Germinal center (tissue), 1 donor: ENCODE data around the gene MAN1C1.

Experiments
- DNase-seq: peaks from one replicate; pipeline ENCODE4 v3.0.0; 2012; ENCODE audit warnings: mixed read lengths, low spot score

The MAN1C1 gene

DNA sequence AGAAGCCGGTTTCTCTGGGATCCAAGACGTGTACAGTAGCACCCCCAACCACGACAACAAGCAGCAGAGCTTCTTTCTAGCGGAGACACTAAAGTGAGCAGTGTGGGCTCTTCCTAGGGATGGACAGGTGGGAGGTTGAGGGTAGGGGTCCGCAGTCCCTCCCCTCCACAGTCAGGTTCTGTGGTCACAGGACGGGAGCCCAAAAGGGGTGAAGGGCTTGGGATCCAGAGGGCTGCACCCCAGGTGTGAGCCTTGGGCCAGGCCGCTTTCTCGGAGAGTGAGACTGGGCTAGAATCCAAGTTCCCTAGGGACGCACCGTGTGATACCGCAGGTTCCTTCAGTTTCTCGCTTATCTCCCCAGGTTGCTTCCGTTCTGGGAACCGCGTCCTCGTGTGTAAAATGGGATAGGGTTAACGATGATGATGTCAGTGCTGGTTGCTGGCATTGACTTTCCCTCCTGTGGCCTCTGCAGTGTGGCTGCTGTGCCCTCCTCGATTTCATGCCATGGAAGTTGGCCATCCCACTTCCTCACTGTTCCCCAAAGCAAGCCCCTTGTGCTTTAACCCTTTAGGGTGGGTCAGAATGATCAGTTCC is 166.1 kb downstream of the MAN1C1 start:
- DNase-seq, result no peak

GRCh38 chr1:25784575-25785051 is 168.0 kb downstream of the MAN1C1 start:
- no peak for DNase-seq

DNA sequence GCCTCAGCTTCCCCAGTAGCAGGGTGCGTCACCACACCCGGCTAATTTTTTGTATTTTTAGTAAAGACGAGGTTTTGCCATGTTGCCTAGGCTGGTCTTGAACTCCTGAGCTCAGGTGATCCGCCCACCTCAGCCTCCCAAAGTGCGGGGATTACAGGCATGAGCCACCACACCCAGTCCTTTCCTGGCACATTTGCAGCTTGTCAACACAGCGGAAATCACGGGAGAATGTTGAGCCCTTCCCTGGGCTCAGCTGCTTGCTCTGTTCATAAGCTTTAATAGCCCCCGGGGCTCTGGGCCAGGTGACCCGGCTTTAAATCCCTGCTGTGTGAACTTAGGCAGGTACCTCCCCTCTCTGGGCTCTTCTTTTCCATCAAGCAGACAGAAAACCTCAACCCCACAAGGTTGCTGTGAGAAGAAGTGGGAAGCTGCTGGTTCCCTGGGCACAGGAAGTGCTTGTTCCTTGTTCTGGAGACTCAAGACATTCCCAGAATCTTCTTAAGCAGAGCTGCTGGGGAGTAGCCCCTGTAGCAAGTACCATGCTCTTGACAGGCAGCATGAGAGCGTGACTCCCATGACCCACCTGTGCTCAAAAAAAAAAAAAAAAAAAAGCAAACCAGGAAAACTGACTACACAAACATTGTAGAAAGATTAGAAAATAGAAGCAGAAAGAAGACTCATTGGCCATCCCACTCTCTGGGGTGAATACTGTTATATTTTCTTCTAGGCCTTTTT is 168.9 kb downstream of the MAN1C1 start:
- no peak for DNase-seq

DNA sequence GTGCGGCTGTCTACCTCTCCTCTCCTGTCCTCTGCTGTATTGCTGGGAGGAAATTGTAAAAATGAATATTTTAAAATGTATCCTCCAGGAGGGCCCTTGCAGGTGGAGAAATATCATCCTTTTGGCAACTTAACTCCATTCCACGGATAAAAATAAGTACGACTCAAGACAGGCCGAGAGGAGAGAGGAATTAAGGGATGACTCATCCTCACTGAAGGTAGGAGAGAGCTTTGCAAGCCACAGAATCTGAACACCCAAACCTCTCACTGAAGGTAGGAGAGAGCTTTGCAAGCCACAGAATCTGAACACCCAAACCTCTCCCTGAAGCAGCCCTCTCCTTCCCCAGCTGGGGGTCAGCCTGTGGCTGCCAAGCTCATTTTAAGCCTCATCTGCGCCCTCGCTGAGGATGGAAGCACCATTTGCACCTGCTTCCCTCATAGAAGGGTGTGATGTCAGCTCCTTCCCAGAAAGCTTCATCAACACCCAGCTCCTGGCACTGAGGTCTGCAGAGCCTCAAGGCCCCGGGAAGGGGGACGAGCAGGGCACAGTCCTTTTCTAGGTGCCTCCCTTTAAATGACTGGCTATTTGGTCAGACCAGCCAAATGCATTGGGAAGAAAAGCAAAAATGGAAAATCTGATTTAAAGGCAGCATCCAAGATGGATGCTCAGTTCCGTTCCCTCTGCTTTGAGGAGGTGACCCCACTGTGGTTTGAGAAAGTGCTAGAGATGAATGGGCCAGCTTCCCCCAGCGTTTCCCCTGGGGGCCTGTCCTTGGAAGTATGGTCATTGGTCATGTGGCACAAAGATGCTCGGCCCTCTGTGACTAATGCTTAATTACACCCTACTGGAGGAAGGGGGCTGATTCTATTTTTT is 170.5 kb downstream of the MAN1C1 start:
- no peak for DNase-seq

- no peak for DNase-seq
Measured at GRCh38 chr1:25787760-25788166, 171.2 kb downstream of the MAN1C1 start.

- DNase-seq, result no peak
Measured at GRCh38 chr1:25790472-25790871, 173.9 kb downstream of the MAN1C1 start.

DNA sequence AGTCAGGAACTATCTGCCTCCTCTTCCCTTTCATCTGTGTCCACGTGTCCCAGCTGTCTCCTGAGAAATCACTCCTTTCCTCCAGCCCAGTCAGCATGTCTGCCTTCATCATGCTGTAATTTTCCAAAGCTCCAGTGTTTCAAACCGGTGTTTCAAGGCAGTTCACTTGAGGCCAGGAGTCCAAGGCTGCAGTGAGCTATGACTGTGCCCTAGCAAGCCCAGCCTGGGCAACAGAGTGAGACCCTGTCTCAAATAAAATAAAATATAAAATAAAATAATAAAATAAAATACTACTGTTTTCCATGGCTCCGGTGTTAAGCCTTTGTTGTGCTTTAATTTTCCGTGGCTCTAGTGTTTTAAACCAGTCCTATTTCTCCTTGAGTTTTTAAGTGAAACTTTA is 175.5 kb downstream of the MAN1C1 start:
- no peak for DNase-seq

DNA sequence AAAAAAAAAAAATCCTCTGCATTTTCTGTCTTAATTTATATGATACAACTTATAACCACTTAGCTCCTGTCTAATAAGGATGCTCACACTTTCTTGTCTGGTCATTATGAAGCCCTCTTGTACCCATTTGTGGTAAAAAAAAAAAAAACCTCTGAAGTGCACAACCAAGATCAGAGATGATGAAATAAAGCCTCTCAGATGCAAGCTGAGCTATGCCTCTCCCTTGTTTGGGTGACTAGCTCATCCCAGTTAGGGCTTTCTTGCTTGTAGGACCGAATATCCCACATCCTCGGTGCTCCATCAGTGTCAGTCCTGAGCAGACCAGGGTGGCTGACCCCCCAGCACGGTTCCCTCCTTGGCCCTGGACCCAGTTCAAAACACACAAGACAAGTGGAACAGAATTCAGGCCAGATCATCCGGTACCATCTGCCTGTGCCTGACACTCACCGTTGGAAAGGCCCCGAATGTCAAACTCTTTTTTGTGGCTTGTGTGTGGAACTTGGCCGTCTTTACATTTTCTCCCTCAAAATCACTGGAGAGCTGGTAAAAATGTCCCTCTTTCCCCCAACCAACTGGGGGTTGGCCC is 177.1 kb downstream of the MAN1C1 start:
- no peak for DNase-seq

DNA sequence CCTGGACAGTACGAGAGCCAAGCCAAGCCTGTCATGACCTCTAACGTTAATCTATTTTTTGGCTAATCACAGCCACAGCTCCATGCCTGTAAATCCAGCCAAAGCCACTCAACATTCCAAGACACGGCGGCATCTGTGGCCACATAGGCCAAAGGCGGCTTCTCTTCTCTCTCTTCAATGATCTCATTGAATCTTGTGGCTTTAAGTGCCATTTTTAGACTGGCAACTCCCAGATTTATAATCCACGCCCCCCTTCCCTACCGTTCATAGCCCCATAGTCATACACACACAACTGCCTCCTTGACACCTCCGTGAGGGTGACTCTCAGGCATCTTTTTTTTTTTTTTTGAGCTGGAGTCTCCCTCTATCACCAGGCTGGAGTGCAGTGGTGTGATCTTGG is 177.7 kb downstream of the MAN1C1 start:
- DNase-seq, result no peak

- DNase-seq, result no peak
Measured at GRCh38 chr1:25795211-25795610, 178.6 kb downstream of the MAN1C1 start.

DNA sequence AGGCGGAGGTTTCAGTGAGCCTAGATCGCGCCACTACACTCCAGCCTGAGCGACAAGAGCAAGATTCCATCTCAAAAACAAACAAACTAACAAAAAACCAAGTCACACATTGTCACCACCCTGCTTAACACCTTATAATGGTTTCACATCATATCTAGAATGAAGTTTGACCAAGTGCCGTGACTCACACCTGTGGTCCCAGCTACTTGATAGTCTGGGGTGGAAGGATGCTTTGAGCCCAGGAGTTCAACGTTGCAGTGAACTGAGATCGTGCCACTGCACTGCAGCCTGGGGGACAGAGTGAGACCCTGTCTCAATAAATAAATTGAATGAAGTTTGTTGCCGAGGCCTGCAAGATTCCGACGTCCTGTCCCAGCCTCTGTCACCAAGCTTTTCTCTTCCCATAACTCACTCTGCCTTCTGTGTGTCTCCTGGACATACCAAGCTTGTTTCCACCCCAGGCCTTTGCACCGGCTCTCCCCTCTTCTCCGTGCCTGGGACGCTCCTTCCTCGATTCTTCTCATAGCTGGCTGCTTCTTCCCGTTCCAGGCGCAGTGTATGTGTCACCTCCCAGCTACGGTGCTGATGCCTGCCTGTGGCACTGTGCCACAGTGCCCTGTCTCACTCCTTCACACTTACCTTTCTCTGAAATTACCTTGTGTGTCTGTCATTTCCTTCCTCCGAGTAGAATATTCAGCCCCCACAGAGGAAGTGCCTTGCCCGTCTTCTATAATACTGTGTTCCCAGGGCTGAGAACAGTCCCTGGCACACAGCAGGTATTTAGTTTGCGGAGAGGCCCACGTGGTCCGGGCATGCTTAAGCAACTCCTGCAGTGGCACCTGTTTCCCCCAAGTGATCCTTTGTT is 179.6 kb downstream of the MAN1C1 start:
- no peak for DNase-seq

DNA sequence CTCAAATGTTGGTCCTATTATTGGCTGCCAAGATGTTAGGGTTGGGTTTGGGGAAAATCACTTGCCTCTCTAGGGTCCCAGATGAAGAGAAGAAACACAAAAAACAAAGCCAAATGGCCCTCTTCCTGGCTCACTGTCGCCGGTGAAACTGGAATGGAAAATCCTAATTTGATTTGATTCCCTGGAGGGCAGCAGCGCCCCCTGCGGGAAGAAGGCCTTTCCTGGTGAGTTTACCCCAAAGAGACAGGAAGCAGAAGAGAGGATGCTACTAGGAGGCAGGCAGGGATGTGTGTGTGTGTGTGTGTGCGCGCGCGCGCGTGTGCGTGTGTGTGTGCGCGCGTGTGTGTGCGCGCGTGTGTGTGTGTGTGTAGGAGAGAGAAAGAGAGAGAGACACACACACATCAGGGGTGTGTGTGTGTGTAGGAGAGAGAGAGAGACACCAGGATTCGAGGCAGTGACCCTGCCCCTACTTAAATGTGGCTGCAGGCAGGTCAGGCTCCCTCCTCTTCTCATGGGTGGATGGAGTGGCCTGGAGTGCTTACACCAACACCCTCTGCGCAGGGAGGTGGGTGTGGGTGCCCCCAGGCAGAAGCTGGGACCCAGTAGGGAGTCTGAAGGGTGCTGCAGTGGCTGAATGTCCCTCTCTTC is 180.3 kb downstream of the MAN1C1 start:
- DNase-seq, result peak; percentile 59

GRCh38 chr1:25797939-25798338 is 181.3 kb downstream of the MAN1C1 start:
- DNase-seq, result no peak

GRCh38 chr1:25798666-25799351 is 182.2 kb downstream of the MAN1C1 start:
- no peak for DNase-seq

DNA sequence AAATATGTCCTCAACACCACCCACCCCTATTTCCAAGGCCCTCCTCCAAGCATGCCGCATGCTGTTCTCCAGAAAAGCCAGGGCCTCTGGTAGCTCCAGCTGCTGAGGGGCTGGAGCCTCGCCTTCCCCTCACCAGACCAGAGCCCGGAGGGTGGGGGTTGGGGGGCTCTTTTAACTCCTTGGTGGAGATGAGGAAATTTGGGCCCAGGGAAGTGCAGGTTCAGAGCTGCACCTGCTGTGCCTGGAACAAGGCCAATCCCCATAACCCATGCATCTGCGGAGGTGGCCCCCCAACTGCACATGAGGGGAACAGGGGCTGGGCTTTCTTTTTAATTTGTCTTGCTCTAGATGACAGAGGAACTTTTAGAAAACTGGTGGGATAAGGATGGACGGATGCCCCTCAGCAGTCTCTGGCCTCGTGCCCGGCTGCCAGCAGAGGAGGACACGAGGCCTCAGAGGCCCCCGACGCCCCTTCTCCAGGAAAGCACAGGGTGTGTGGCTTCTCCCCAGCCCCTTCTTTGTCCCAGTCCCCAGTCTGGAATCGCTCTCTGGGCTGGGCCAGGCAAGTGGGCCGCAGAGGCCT is 182.9 kb downstream of the MAN1C1 start:
- no peak for DNase-seq

DNA sequence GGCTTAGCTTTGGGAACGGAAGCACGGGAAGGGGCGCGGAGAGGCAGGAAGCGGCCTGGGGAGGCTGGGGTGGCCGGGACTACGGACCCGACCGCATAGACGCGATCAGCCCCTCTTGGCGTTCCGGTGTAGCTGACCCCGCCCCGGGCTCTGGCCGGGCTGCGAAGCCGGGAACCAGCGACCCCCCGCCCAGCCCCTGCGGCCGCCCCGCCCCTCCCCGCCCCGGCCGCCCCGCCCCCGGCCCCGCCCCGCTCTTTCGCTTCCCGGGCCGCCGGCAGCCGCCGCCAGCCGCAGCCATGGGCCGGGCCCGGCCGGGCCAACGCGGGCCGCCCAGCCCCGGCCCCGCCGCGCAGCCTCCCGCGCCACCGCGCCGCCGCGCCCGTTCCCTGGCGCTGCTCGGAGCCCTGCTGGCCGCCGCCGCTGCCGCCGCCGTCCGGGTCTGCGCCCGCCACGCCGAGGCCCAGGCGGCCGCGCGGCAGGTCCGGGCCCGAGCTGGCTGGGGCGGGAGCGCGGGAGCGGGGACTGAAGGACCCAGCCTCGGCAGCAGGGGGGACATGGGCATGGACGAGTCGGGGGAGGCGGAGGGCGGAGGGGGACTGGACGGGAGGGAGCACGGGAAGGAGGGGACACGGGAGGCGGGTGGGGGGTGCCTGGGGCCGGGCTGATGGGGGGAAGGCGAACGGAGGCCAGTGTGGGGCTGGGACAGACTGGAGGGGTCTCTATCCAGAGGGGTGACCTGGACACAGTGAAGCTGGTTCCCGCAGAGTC is 183.5 kb downstream of the MAN1C1 start, which contains the start of gene SELENON:
SELENON (plus strand) TSS at position 259 of the 768 bp plus-strand sequence; CDS start at position 297, 38 bp downstream.
- DNase-seq, result peak; percentile 64

DNA sequence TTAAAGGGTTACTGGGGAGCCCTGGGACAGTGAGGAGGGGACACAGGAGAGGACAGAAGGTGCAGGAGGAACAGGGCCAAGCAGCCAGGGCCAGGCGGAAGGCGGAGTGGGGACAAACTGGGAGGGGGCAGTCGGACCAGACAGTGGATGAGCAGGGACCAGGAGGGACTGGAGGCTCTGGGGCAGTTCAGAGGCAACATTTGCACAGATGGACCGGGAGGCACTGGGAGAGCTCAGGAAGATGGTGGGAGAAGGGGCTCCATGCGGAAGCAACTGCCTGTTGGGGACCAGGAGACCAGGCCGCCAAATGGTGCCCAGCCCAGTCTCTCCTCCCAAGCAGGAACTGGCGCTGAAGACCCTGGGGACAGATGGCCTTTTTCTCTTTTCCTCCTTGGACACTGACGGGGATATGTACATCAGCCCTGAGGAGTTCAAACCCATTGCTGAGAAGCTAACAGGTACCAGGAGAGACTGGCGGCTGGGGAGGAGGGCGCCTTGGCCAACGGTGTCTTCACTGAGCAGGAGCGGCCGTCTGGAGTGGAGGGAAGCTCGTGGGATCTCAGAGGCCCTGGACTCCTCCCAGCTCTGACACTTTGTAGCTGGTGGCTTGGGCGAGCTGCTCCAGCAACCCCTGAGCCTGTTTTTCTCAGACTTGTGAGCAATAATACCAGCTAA is 184.2 kb downstream of the MAN1C1 start:
- no peak for DNase-seq

GRCh38 chr1:25802915-25803314 is 186.3 kb downstream of the MAN1C1 start:
- no peak for DNase-seq
